H1 (cell line): Measurements from ENCODE around the gene VN1R2. TPM values are rescaled to one million over a fixed set of nuclear protein-coding genes. Genes with fewer than 3 reads are reported as not detected.

ENCODE experiments used
- CTCF ChIA-PET: fragments of 300-600 bp; sonication (Branson Sonifier 250); formaldehyde crosslinking; loops from one replicate; lab custom pipeline; 2021; ENCODE audit not compliant: partially characterized antibody; lab: Charles Lee
- POLR2A ChIA-PET: fragments of 300-600 bp; sonication (Branson Sonifier 250); formaldehyde crosslinking; loops from one replicate; lab custom pipeline; 2021; ENCODE audit warnings: inconsistent platforms; ENCODE audit not compliant: partially characterized antibody; lab: Charles Lee
- DNase-seq, 2 experiments: peaks; one replicate each; pipeline versions ENCODE4 v3.0.0 to v3.0.0-alpha.2; 2010 to 2022; ENCODE audit warnings: low spot score in 2 of 2, low read depth in 1 of 2, mixed read lengths in 1 of 2
- FAIRE-seq: peaks from 2 replicates; lab custom pipeline; 2011; peaks lifted over from hg19 to GRCh38; lab: Jason Lieb, UNC
- H2AFZ ChIP-seq: 2 replicates; pipeline ENCODE4 v1.8.1; 2012; ENCODE audit warnings: low read length, inconsistent platforms
- H2AK5ac ChIP-seq: 2 replicates; pipeline ENCODE4 v1.6.1; 2013; ENCODE audit warnings: low read depth, low read length
- H2BK120ac ChIP-seq: replicated peaks from 2 replicates; pipeline ENCODE3; 2013; ENCODE audit warnings: low read depth, low read length, inconsistent platforms
- H2BK12ac ChIP-seq: 2 replicates; pipeline ENCODE4 v1.6.1; 2013; ENCODE audit warnings: low read depth, low read length
- H2BK15ac ChIP-seq: 2 replicates; pipeline ENCODE4 v1.6.1; 2013; ENCODE audit warnings: low read length
- H2BK20ac ChIP-seq: 2 replicates; pipeline ENCODE4 v1.6.1; 2013; ENCODE audit warnings: low read length
- H2BK5ac ChIP-seq: 2 replicates; pipeline ENCODE4 v1.6.1; 2013; ENCODE audit warnings: low read depth, low read length
- H3K14ac ChIP-seq: 2 replicates; pipeline ENCODE4 v1.6.1; 2013; ENCODE audit warnings: inconsistent platforms; ENCODE audit not compliant: insufficient read length
- H3K18ac ChIP-seq: 2 replicates; pipeline ENCODE4 v1.6.1; 2013; ENCODE audit warnings: low read length; ENCODE audit errors: extremely low read depth
- H3K23ac ChIP-seq: 2 replicates; pipeline ENCODE4 v1.6.1; 2013; ENCODE audit warnings: inconsistent platforms; ENCODE audit not compliant: insufficient read length
- H3K23me2 ChIP-seq: 2 replicates; pipeline ENCODE4 v1.6.1; 2013; ENCODE audit warnings: low read depth, low read length
- H3K27ac ChIP-seq: 2 replicates; pipeline ENCODE4 v1.6.1; 2011; ENCODE audit warnings: low read depth, low read length, inconsistent platforms
- H3K27me3 ChIP-seq, 4 experiments: replicated peaks in 1 of 4; 1 replicate in 1 of 4; 2 replicates in 3 of 4; pipeline versions ENCODE4 v1.6.1 to v1.8.1; 2011 to 2013; ENCODE audit warnings: low read length in 3 of 4, mild to moderate bottlenecking in 3 of 4, inconsistent platforms in 2 of 4, mixed read lengths in 2 of 4, moderate library complexity in 1 of 4; ENCODE audit not compliant: control insufficient read depth in 3 of 4, insufficient read depth in 3 of 4; ENCODE audit errors: extremely low read depth in 1 of 4
- H3K36me3 ChIP-seq, 4 experiments: 2 replicates each; pipeline versions ENCODE4 v1.6.1 to v1.8.1; 2011 to 2013; ENCODE audit warnings: mild to moderate bottlenecking in 4 of 4, low read length in 3 of 4, moderate library complexity in 2 of 4, control low read depth in 1 of 4, inconsistent platforms in 1 of 4; ENCODE audit not compliant: insufficient read depth in 4 of 4, control insufficient read depth in 2 of 4
- H3K4ac ChIP-seq: replicated peaks from 2 replicates; pipeline ENCODE3; 2013; ENCODE audit warnings: low read length, low read depth, mixed read lengths, inconsistent platforms; ENCODE audit not compliant: insufficient read length
- H3K4me1 ChIP-seq, 4 experiments: replicated peaks in 1 of 4; 1 replicate in 1 of 4; 2 replicates in 3 of 4; pipeline versions ENCODE4 v1.6.1 to v1.8.1; 2011 to 2013; ENCODE audit warnings: low read length in 3 of 4, inconsistent platforms in 2 of 4, mixed read lengths in 1 of 4; ENCODE audit not compliant: insufficient read depth in 4 of 4, control insufficient read depth in 3 of 4
- H3K4me2 ChIP-seq, 2 experiments: 2 replicates each; pipeline versions ENCODE4 v1.6.1 to v1.8.1; 2011 to 2013; ENCODE audit warnings: low read depth in 2 of 2, low read length in 2 of 2, control low read depth in 1 of 2, inconsistent platforms in 1 of 2, mild to moderate bottlenecking in 1 of 2; ENCODE audit not compliant: insufficient read depth in 1 of 2
- H3K4me3 ChIP-seq, 4 experiments: fragments of 200-600, 300-600 bp in 1 of 4; sonication (generic), shearing (Covaris generic), sonication (Bioruptor Twin) in 1 of 4; 2 replicates each; pipeline versions ENCODE4 v1.5.1 to v1.8.1; 2011 to 2016; ENCODE audit warnings: low read length in 4 of 4, low read depth in 3 of 4, control low read depth in 2 of 4, inconsistent platforms in 2 of 4, mild to moderate bottlenecking in 2 of 4, mixed read lengths in 1 of 4, moderate library complexity in 1 of 4; ENCODE audit not compliant: insufficient read depth in 2 of 4; ENCODE audit errors: extremely low read depth in 1 of 4
- H3K56ac ChIP-seq: replicated peaks from 2 replicates; pipeline ENCODE3; 2013; ENCODE audit warnings: low read depth, mild to moderate bottlenecking, mixed read lengths, low read length, inconsistent platforms; ENCODE audit not compliant: insufficient read length
- H3K79me1 ChIP-seq: 2 replicates; pipeline ENCODE4 v1.6.1; 2013; ENCODE audit warnings: low read depth, low read length, control low read depth
- H3K79me2 ChIP-seq, 2 experiments: 2 replicates each; pipeline versions ENCODE4 v1.6.1 to v1.8.1; 2012 to 2013; ENCODE audit warnings: low read length in 2 of 2, mild to moderate bottlenecking in 2 of 2, inconsistent platforms in 1 of 2; ENCODE audit not compliant: insufficient read depth in 2 of 2, control insufficient read depth in 1 of 2
- H3K9ac ChIP-seq, 4 experiments: replicated peaks in 1 of 4; 1 replicate in 1 of 4; 2 replicates in 3 of 4; pipeline versions ENCODE4 v1.6.1 to v1.8.1; 2011 to 2013; ENCODE audit warnings: low read depth in 3 of 4, low read length in 3 of 4, control low read depth in 2 of 4, mild to moderate bottlenecking in 2 of 4, moderate library complexity in 2 of 4, inconsistent platforms in 1 of 4; ENCODE audit errors: extremely low read depth in 1 of 4
- H3K9me3 ChIP-seq, 2 experiments: 2 replicates each; pipeline versions ENCODE4 v1.6.1 to v1.8.1; 2012 to 2013; ENCODE audit warnings: mild to moderate bottlenecking in 2 of 2, moderate library complexity in 2 of 2, control low read depth in 1 of 2, inconsistent platforms in 1 of 2, low read depth in 1 of 2, low read length in 1 of 2, mixed read lengths in 1 of 2; ENCODE audit not compliant: insufficient read depth in 2 of 2
- H4K20me1 ChIP-seq, 2 experiments: replicated peaks in 1 of 2; 2 replicates each; pipeline versions ENCODE3 to v1.8.1; 2011 to 2013; ENCODE audit warnings: inconsistent platforms in 2 of 2, low read length in 2 of 2, mild to moderate bottlenecking in 1 of 2; ENCODE audit not compliant: insufficient read depth in 2 of 2, control insufficient read depth in 1 of 2
- H4K5ac ChIP-seq: 2 replicates; pipeline ENCODE4 v1.6.1; 2013; ENCODE audit warnings: low read length, low read depth, mixed read lengths, inconsistent platforms; ENCODE audit not compliant: insufficient read length
- H4K8ac ChIP-seq: 2 replicates; pipeline ENCODE4 v1.8.0; 2013; ENCODE audit warnings: mild to moderate bottlenecking, moderate library complexity, low read length, inconsistent platforms; ENCODE audit not compliant: insufficient read depth; ENCODE audit errors: extremely low read depth
- H4K91ac ChIP-seq: replicated peaks from 2 replicates; pipeline ENCODE3; 2013; ENCODE audit warnings: low read length, mixed read lengths, inconsistent platforms; ENCODE audit not compliant: insufficient read length
- BACH1 ChIP-seq: IDR thresholded peaks from 2 replicates; pipeline ENCODE4 v1.6.1; 2012; ENCODE audit warnings: low read length, improper control_type of control experiment
- CBX8 ChIP-seq: fragments of 300-800, 300-1000 bp; sonication (generic); IDR thresholded peaks from 2 replicates; pipeline ENCODE4 v1.7.1; 2016; ENCODE audit warnings: low read depth, low read length, borderline replicate concordance
- CEBPB ChIP-seq: IDR thresholded peaks from 2 replicates; pipeline ENCODE4 v1.6.1; 2012; ENCODE audit warnings: low read depth, low read length
- CTBP2 ChIP-seq: IDR thresholded peaks from 2 replicates; pipeline ENCODE4 v1.7.0; 2011; ENCODE audit warnings: borderline replicate concordance, mild to moderate bottlenecking, moderate library complexity, mixed read lengths, low read length; ENCODE audit not compliant: insufficient read depth, insufficient read length
- E2F6 ChIP-seq: IDR thresholded peaks from 2 replicates; pipeline ENCODE4 v1.6.1; 2012; ENCODE audit warnings: inconsistent platforms
- EP300 ChIP-seq, 2 experiments: IDR thresholded peaks; 1 replicate in 1 of 2; 2 replicates in 1 of 2; pipeline ENCODE4 v1.6.1; 2011 to 2012; ENCODE audit warnings: low read depth in 2 of 2, low read length in 2 of 2, mild to moderate bottlenecking in 2 of 2, borderline replicate concordance in 1 of 2, inconsistent platforms in 1 of 2, moderate library complexity in 1 of 2
- GABPA ChIP-seq: IDR thresholded peaks from 2 replicates; pipeline ENCODE4 v1.6.1; 2011; ENCODE audit warnings: mild to moderate bottlenecking, low read length, moderate library complexity, borderline replicate concordance; ENCODE audit not compliant: insufficient read depth
- JUND ChIP-seq: IDR thresholded peaks from 2 replicates; pipeline ENCODE4 v1.6.1; 2011; ENCODE audit warnings: mild to moderate bottlenecking, improper control_type of control experiment, low read length
- KDM1A ChIP-seq: fragments of 200-600, 300-600 bp; sonication (generic); IDR thresholded peaks from 2 replicates; pipeline ENCODE4 v1.7.1; 2016; ENCODE audit warnings: mild to moderate bottlenecking, low read length, borderline replicate concordance
- POU5F1 ChIP-seq: IDR thresholded peaks from 2 replicates; pipeline ENCODE4 v1.6.1; 2011; ENCODE audit warnings: low read depth, mild to moderate bottlenecking, low read length, moderate library complexity
- WGBS, 2 experiments: shearing (Covaris generic) in 1 of 2; methylation state at CpG; one replicate each; pipeline versions ENCODE4 v1.1.6 to v1.1.7; 2013 to 2015; ENCODE audit warnings: low lambda C conversion rate in 2 of 2, mixed read lengths in 2 of 2, inconsistent platforms in 1 of 2, low coverage in 1 of 2, missing lambda C conversion rate in 1 of 2; ENCODE audit not compliant: insufficient replicate concordance in 2 of 2, insufficient coverage in 1 of 2, insufficient read length in 1 of 2; ENCODE audit errors: extremely low coverage in 1 of 2, missing lambda C conversion rate in 1 of 2; 5-methylcytosine and 5-hydroxymethylcytosine counted together
- polyA plus RNA-seq, 7 experiments: library from polyadenylated mRNA; depleted of rRNA in 3 of 7; stranded (reverse) in 5 of 7; unstranded in 2 of 7; fragments of >200 nt in 5 of 7; fragments of 200-250 nt in 2 of 7; gene quantifications; 1 replicate in 5 of 7; 2 replicates in 1 of 7; 4 replicates in 1 of 7; pipeline versions ENCODE4 v1.2.1 to v1.2.3, GENCODE V29; 2011 to 2013; ENCODE audit warnings: missing spikeins in 2 of 7, mixed read lengths in 2 of 7
- total RNA-seq: library from RNA; stranded (reverse); fragmentation: NEBNext Ultra II Directional; extraction: Animal tissue kit (Norgen Biotek cat#: 25700); gene quantifications from 2 replicates; pipeline ENCODE4 v1.2.1, GENCODE V29; 2021
- TF ChIP-seq, protein P1 (sequence below): IDR thresholded peaks from 2 replicates; pipeline ENCODE4 v1.6.1; 2011; ENCODE audit warnings: low read depth, mild to moderate bottlenecking, low read length; ENCODE audit not compliant: insufficient read depth

Gene VN1R2
- total and polyA plus RNA-seq, 2 of the 8 experiments (the other 6 are each of a cell fraction or from before 2014, with no cell fraction given): not detected

- peaks cover 2% of the 10 kb centered on the region; the same call in 1 of the 2 replicates for H3K23me2 ChIP-seq
- DNase-seq: peak; percentile 56 to 94
- H3K23ac ChIP-seq: no peak overlapping the region
- H2BK5ac ChIP-seq: no peak overlapping the region
- H2BK12ac ChIP-seq: no peak overlapping the region; the same call in 1 of the 2 replicates
- WGBS, 2 experiments: 14% methylated on average over 32 of the region's 32 CpGs; no CpG with 5 or more reads in 1 of the 2 experiments
- no peak overlapping the region for H4K5ac ChIP-seq
- H4K91ac ChIP-seq: no peak overlapping the region
- H4K20me1 ChIP-seq: no peaks in the 10 kb centered on the region
- H3K79me1 ChIP-seq: no peaks in the 10 kb centered on the region
- no peaks in the 10 kb centered on the region for H3K4me1 ChIP-seq
- H3K27ac ChIP-seq: no peak overlapping the region
- no peak overlapping the region for H3K14ac ChIP-seq
- peak overlapping the region; percentile 31 to 60 for H3K4me2 ChIP-seq
- peak overlapping the region; percentile 28 for H4K8ac ChIP-seq
- no peak overlapping the region; the same call in 1 of the 2 replicates for H3K18ac ChIP-seq
- POLR2A ChIA-PET: interaction anchor here (0.6 kb wide), 1 partner anchor 521 kb away, joined by 3 read pairs; no protein-coding TSS in a partner anchor
- H2AK5ac ChIP-seq: no peak overlapping the region
- no peaks in the 10 kb centered on the region for H3K9me3 ChIP-seq
- peak overlapping the region; percentile 31; the same call in 1 of the 2 replicates for H2AFZ ChIP-seq
- no peaks in the 10 kb centered on the region for H3K79me2 ChIP-seq
- no peak overlapping the region for H3K9ac ChIP-seq
- H3K4ac ChIP-seq: no peak overlapping the region
- H2BK15ac ChIP-seq: no peak overlapping the region
- no peak overlapping the region for H3K56ac ChIP-seq
- CTCF ChIA-PET: interaction anchor here (0.6 to 2.4 kb wide), 10 partner anchors 10 to 61 kb away, joined by 3 to 12 read pairs (median 4); partner anchors contain the start of gene ZNF845
- H2BK20ac ChIP-seq: no peak overlapping the region
- no peaks in the 10 kb centered on the region; a peak in 1 of 7 replicates for H3K27me3 ChIP-seq
- no peak for FAIRE-seq
- H3K4me3 ChIP-seq: peak overlapping the region; percentile 0 to 48 (median 20); a peak in 5 of 8 replicates
- H3K36me3 ChIP-seq: no peaks in the 10 kb centered on the region
- H2BK120ac ChIP-seq: no peak overlapping the region
- peak; percentile 69; the same call in 1 of the 2 replicates for TF ChIP-seq GABPA
- no peak for TF ChIP-seq JUND
- peak; percentile 91 for TF ChIP-seq BACH1
- 0 out of 3 replicates have a peak, but pooled peaks of 1 of the 2 experiments have one; percentile 23 for TF ChIP-seq EP300 (IDR thresholded peaks at IDR 0.05; ENCODE audit: borderline replicate concordance in 1 of 2, low read depth in 2 of 2, low read length in 2 of 2)
- peak; percentile 63; the same call in 1 of the 2 replicates for TF ChIP-seq E2F6
- TF ChIP-seq CBX8: no peak
- TF ChIP-seq POU5F1: no peak
- TF ChIP-seq, protein P1, sequence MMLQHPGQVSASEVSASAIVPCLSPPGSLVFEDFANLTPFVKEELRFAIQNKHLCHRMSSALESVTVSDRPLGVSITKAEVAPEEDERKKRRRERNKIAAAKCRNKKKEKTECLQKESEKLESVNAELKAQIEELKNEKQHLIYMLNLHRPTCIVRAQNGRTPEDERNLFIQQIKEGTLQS: no peak
- TF ChIP-seq KDM1A: peak; percentile 59; the same call in 1 of the 2 replicates
- TF ChIP-seq CTBP2: no peak
- TF ChIP-seq CEBPB: 0 out of 2 replicates have a peak, but pooled peaks have one; percentile 33
These were observed 50.3 kb downstream of the VN1R2 start for GRCh38 chr19:53308339-53308811.
